ENCODE measurements around the gene CSNK1A1. TPM values are rescaled to one million over a fixed set of nuclear protein-coding genes. Genes with fewer than 3 reads are reported as not detected.

CSNK1A1 gene
- total RNA-seq, 1 donor from 2014 or later, result 198 TPM

GRCh38 chr5:149473441-149473840, 77.8 kb downstream of the CSNK1A1 start:
- no peak for ATAC-seq
- intact Hi-C loops (cut with DNase I), result no loop called here

GRCh38 chr5:149472399-149472798, 78.8 kb downstream of the CSNK1A1 start:
- Histone ChIP-seq H3K9me3 (no peaks in the 10 kb centered on the region), H3K4me1 (peaks cover 20% of the 10 kb centered on the region), H3K36me3 (no peaks in the 10 kb centered on the region), H3K27ac (no peak overlapping the region), H3K27me3 (ENCODE audit: low read depth) (no peaks in the 10 kb centered on the region), H3K4me3 (no peak overlapping the region)
- ATAC-seq, result no peak
- intact Hi-C loops (cut with DNase I), result no loop called here
- TF ChIP-seq CTCF (IDR thresholded peaks at IDR 0.05), result no peak
- DNase-seq, result no peak

More at GRCh38 chr5:149473441-149473840, 77.8 kb downstream of the CSNK1A1 start:
- H3K27me3 ChIP-seq (ENCODE audit: low read depth), result no peaks in the 10 kb centered on the region
- peaks cover 20% of the 10 kb centered on the region for H3K4me1 ChIP-seq
- no peak overlapping the region for H3K27ac ChIP-seq
- H3K9me3 ChIP-seq, result no peaks in the 10 kb centered on the region
- DNase-seq, result no peak
- TF ChIP-seq CTCF (IDR thresholded peaks at IDR 0.05), result no peak
- H3K4me3 ChIP-seq, result no peak overlapping the region
- no peaks in the 10 kb centered on the region for H3K36me3 ChIP-seq

GRCh38 chr5:149471406-149472183, 79.6 kb downstream of the CSNK1A1 start:
- Histone ChIP-seq H3K27me3 (ENCODE audit: low read depth) (no peaks in the 10 kb centered on the region), H3K36me3 (no peaks in the 10 kb centered on the region), H3K27ac (peak overlapping the region; percentile 61), H3K4me3 (no peak overlapping the region), H3K9me3 (no peaks in the 10 kb centered on the region), H3K4me1 (peaks cover 20% of the 10 kb centered on the region)
- intact Hi-C loops (cut with DNase I), result no loop called here
- no peak for TF ChIP-seq CTCF (IDR thresholded peaks at IDR 0.05)
- DNase-seq (no peak), ATAC-seq (peak; percentile 51 to 69)

GRCh38 chr5:149470942-149471341, 80.3 kb downstream of the CSNK1A1 start:
- ATAC-seq (peak in 1 of 2 donors; percentile 13), DNase-seq (no peak)
- Histone ChIP-seq H3K4me3 (no peak overlapping the region), H3K27me3 (ENCODE audit: low read depth) (no peaks in the 10 kb centered on the region), H3K4me1 (peaks cover 20% of the 10 kb centered on the region), H3K27ac (peak overlapping the region; percentile 61), H3K36me3 (no peaks in the 10 kb centered on the region), H3K9me3 (no peaks in the 10 kb centered on the region)
- no peak for TF ChIP-seq CTCF (IDR thresholded peaks at IDR 0.05)
- intact Hi-C loops (cut with DNase I), result no loop called here

- H3K9me3 ChIP-seq, result no peaks in the 10 kb centered on the region
- no peaks in the 10 kb centered on the region for H3K36me3 ChIP-seq
- no peak for DNase-seq
- intact Hi-C loops (cut with DNase I), result no loop called here
- H3K27me3 ChIP-seq (ENCODE audit: low read depth), result no peaks in the 10 kb centered on the region
- H3K27ac ChIP-seq, result no peak overlapping the region
- TF ChIP-seq CTCF (IDR thresholded peaks at IDR 0.05), result no peak
- H3K4me3 ChIP-seq, result no peak overlapping the region
- ATAC-seq, result no peak
- H3K4me1 ChIP-seq, result peaks cover 25% of the 10 kb centered on the region
Observed at GRCh38 chr5:149466457-149466972, 84.7 kb downstream of the CSNK1A1 start.
